DND-41 (cell line): Measurements from ENCODE around the gene TAF1B.

ENCODE experiments used
- EZH2 ChIP-seq: IDR thresholded peaks from 3 replicates; pipeline ENCODE4 v1.6.1; 2012; ENCODE audit warnings: borderline replicate concordance, low read depth, mild to moderate bottlenecking, moderate library complexity, low read length, inconsistent platforms; ENCODE audit not compliant: severe bottlenecking
- TF ChIP-seq, protein P1 (sequence below): IDR thresholded peaks from 2 replicates; pipeline ENCODE4 v1.5.1; 2012; ENCODE audit warnings: borderline replicate concordance, low read length, moderate library complexity, mild to moderate bottlenecking; ENCODE audit not compliant: poor library complexity, severe bottlenecking; ENCODE audit errors: extremely low read depth

DNA sequence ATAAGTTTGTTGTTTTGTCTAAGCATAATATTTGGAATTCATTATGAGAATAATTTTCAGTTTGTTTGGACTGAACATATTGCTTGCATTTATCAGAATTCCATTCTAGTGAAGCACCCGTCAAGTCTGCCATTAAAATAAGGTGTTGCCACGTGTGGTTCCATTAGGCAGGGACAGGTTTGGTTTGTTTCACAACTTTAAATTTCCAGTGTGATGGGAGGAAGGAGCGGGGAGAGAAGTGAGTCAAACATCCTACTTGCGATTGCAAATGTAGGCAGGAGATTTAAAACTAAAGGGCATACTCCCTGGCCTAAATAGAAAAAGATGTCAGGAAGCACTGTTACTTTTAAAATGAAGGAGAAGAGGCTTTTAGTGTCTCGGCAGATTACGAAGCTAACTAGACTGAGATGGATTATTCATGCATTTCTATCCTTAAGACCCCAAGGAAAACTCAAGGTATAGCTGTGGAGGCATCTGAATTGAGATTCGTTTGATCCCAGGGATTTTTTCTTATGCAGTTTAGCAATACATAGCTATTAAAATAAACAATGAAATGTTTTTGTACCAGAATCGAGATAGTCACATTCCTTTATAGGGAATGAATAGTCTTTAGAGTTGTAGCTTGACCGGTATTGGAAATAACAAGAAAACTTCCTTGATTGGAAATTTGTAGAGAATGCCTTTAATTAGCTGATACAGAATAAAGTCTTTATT lies 128.0 kb downstream of the TAF1B start:
- TF ChIP-seq, protein P1, sequence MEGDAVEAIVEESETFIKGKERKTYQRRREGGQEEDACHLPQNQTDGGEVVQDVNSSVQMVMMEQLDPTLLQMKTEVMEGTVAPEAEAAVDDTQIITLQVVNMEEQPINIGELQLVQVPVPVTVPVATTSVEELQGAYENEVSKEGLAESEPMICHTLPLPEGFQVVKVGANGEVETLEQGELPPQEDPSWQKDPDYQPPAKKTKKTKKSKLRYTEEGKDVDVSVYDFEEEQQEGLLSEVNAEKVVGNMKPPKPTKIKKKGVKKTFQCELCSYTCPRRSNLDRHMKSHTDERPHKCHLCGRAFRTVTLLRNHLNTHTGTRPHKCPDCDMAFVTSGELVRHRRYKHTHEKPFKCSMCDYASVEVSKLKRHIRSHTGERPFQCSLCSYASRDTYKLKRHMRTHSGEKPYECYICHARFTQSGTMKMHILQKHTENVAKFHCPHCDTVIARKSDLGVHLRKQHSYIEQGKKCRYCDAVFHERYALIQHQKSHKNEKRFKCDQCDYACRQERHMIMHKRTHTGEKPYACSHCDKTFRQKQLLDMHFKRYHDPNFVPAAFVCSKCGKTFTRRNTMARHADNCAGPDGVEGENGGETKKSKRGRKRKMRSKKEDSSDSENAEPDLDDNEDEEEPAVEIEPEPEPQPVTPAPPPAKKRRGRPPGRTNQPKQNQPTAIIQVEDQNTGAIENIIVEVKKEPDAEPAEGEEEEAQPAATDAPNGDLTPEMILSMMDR, result no peak
- TF ChIP-seq EZH2, result no peak
